Measurements from ENCODE around the gene TIAM1.
"Not testable (repeated sequence)": the region's sequence is repeated elsewhere in the genome, so short reads cannot be mapped to it uniquely, and the experiment has no call there.

Gene TIAM1

DNA sequence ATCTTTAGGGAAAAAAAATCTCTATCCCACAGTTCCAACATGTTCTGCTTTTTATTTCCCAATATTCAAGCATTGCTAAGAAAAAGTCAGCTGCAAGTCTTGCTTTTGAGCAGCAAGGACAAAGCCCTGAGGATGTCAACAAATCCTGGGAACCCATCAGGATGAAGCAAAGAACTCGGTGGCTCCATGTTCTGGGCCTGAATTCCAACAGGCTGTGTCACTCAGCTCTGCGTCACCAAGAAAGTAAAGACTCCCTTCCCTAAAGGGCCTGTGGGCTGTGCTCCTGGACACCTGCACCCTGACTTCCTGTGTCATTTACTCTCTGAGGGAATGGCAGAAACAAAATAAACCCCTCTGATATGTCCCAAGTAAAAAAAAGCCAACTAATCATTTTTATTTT is 95.5 kb downstream of the TIAM1 start:
- no peak for DNase-seq

DNA sequence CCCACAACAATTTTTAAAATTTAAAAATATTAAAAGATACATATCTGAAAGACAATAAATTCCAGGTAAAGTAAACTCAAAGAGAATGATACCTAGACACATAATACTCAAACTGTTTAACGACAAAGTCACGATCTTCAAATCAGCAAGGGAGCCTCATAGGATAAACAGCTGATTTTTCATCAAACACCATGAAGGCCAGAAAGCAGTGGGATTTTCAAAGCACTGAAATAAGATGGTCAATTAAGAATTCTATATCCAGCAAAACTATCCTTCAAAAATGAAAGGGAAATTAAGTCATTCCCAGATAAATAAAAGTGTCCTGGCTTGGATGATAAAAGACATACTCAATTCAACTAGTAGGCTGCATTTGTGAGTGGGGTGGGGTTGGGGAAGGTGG is 100.5 kb downstream of the TIAM1 start:
- no peak for DNase-seq

DNA sequence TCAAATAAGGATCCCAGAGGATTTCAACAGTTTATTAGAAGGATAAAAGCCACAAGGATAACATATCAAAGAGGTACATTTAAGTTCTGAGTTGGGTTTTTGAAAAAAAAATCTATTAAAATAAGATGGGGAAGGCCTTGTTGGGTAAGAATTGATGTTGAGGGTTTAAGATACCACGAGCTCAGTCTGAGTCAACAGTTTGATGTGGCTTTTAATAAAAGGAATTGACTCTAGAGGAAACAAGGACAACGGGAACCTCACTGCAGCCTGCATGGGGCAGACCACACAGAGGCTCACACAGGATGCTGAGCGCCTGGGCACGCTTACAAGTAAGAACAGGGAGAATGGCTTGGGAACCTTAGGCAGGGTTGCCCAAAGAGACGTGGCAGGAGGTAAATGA is 107.5 kb downstream of the TIAM1 start:
- no peak for DNase-seq

DNA sequence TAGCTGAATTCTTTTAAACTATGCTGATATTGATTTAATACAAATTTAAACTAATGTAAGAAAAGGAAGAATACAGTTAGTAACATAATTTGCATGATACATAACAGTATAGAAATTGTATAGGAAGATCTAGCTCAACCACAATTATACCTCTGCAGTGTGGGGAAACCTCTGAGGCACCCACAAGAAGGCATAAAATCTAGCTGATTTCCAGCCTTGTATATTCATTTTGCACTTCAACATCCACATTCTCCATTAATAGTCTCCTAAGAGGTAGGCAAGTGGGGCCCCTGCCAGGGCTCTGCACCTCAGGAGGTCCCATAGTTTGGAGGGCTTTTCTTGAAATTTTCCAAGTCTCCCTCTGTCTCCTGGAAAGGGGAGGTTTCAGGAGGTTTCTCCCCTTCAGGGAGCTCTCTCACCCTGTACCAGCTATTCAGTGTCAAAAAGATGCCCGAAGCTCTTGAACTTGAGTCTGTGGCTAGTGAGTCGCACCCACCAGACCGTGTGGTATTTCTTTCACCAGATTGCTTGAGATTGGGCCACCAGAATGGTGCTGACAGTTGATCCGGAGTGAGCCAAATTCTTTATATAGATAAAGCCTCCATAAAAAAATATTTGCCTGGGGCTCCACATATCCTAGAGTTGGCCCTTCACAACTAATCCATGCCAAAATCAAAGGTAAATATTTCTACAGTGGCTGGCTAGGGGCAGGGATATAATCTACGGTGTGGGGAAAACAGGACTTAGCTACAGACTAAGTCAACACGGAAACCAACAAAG is 108.2 kb downstream of the TIAM1 start:
- DNase-seq, result no peak

DNA sequence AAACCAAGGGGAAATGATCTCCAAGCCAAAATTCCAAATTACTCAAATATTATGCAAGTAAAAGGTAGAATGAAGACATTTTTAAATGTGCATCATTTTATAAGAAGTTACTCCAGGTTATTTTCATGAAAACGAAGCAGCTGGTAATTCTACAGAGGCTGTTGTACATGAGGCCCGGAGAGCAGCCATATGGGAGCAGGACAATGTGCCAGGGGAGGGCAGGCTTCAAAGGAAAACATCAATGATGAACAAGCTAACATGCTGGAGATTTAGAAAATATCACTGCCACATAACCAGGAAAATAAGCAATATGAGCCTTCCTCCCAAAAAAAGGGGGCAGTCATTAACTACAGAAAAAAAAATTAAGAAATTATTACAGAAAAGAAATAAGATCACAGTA is 109.1 kb downstream of the TIAM1 start:
- no peak for DNase-seq

DNA sequence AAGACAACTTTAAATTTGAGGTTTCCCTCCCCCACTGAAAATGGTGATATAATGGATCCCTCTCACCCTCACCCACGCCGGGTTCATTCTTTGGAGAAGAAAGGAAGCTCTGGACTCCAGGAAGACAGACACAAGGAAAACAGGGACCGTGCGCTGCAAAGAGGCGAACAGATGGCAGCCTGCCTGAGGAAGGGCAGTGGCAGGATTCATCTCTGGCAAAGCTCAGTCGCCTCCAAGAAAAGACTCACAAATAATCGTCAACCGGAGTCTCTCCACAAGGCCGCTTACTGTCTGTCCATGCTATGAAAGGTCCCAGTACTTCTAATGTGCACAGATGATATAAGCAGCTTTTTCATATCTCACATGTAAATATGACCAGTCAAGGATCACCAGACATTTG is 110.3 kb downstream of the TIAM1 start:
- no peak for DNase-seq

DNA sequence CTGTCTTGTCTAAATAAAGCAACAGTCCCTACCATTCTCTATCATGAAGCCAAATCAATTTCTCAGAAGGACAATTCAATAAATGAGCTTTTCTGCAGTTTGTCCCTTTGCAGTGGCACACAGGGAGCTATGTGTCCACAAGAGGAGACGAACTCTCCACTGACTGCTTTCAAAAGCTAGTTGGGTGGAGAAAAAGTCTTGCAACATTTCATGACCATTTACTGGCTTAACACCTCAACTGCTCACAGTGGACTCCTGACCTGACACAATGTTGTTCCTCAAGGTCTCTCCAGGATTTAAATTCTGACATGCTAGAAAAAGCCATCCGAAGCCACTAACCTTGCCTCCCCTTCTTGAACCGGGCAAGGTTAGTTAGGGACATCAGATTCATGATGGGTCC is 111.7 kb downstream of the TIAM1 start:
- no peak for DNase-seq

DNA sequence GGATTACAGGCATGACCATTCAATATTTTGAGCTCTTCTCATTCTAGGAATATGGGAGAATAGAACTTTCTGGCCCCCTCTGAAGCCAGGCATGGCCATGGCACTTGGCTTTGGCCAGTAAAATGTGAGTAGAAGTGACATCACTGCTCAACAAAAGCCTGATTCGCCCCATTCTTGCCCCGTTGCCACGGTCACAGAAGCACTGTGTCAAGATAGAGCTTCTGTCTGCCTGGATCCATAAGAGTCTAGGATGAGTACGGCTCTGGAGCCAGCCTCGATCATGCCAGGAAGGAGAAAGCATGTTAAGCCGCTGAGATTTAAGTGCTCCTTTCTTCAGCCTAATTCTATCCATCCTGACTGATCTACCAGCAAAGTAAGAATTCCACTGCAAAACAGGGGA is 113.1 kb downstream of the TIAM1 start:
- DNase-seq, result no peak

DNA sequence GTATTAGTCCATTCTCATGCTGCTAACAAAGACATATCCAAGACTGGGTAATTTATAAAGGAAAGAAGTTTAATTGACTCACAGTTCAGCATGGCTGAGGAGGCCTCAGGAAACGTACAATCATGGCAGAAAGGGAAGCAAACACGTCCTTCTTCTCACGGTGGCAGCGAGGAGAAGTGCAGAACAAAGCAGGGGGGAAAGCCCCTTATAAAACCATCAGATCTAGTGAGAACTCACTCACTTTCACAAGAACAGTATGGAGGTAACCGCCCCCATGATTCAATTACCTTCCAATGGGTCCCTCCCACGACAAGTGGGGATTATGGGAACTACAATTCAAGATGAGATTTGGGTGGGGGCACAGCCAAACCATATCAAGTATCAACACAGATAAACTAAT is 115.3 kb downstream of the TIAM1 start:
- DNase-seq, result not testable (repeated sequence)

DNA sequence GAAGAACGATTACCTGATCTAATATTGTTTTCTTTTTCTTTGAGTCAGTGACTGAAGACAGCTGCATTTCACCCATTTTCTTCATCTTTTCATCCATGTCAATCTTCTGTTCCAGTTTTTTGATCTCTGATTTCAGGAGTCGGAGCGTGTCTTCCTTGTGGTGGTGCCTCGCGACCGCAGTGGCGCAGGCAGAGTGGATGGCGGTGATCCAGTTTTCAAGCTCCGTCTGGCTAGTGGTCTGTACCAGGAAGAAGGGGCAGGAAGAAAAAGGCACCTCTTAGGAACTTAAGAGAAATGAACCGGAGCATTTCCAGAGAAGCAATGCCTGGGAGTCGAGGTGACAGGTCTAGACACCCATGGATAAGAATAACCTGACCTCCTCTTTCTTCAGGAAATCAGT is 118.3 kb downstream of the TIAM1 start:
- no peak for DNase-seq

DNA sequence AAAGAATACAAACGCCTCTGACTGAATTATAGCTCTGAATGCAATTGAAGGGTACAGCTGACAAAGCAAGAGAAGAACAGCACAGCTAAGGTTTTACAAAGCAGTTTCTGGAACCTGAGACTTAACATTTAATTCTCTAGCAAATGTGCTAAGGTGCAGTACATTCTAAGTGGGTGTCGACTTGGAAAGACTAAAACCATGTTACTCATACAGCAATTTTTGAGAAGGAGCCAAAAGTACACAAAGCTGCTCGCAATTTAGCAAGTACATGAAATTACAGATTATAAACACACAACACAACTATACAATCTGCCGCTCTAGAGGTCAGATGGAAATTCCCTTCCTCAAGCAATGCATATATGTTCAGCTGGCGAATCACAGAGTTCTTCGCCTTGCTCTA is 121.9 kb downstream of the TIAM1 start:
- DNase-seq, result no peak

DNA sequence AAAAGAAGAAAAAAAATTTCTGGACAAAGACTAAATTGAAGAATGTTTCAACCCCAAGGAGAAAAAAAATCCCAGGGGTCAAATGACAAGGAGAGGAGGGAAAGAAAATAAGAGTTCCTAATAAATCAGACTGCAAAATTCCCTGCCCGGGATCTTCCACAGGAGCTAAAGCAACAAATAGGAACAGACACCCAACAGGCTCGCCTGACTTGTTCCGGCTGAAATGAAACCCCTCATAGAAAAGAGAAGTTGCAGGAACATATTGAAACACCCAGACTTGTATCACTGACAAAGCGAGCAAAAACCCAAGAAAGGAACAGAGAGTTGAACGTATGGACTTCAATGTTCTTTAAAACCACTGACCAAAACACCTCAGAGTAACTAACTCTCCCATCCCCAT is 123.0 kb downstream of the TIAM1 start:
- no peak for DNase-seq

DNA sequence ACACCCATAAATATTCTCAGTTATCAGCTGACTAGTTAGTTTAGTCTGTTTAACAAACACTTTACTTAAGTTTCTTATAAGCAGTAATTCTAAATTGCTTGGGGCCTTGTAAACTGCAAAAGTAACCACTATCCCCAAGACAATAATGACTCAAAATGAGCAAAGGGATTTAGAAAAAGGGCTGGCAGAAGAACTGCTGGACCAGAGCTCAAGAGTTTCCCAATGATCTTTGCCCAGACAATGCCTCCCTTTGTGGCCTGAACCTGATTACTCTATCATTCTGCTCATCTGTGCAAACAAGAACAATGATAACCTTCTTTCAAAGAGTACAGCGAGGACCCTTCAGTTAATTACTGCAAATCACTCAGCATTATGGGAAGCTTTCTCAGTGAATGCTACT is 123.5 kb downstream of the TIAM1 start:
- DNase-seq, result no peak

DNA sequence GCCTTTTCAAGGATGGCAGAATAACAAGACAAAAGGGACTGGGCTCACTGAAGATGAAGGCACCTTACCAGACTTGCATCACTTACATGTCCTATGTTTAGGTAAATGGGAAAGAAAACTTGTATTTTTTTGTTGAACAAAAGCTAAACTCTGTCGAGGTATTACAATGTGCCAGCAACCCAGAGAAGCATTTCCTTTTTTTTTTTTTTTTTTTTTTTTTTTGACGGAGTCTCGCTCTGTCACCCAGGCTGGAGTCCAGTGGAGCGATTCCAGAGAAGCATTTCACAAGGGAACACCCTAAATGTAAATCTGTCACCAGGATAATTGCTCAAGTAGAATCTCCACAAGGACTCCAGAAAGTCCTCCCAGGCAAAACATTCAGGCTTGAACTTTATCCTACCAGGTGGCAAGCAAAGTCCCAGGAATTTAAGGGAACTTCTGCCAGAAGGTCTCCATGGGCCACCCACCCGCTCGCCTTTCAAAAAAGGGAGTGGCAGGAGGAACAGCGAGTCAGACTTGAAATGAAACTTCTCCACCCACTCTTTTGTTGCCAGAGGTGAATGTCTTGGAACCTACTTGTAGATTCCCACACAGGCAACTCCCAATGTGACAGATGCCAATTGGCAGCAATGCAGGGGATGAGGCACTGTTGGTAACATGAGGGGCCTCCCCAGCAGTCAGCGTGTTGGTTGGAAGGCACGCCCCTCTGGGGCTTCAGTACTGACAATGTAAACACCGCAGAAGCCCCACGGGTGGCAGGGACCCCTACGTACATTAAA is 125.0 kb downstream of the TIAM1 start:
- DNase-seq, result no peak

DNA sequence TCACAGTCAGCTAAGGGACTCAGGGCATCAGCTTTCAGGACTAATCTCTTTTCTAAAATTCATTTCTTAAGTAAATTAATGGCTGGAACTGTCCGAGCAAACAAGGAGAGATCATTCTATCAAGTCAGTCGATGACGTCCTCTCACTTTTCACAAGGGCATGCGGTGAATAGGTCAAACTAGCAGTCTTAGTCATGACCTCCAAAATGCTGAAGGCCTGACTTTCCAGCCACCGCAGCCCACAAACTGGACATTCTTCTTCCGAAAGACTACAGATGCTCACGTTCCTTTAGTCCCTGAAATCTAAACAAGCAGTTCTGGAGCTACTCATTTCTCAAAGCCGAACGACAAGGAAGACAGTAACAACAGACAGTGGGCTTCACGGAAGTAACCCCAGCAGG is 127.9 kb downstream of the TIAM1 start:
- no peak for DNase-seq

DNA sequence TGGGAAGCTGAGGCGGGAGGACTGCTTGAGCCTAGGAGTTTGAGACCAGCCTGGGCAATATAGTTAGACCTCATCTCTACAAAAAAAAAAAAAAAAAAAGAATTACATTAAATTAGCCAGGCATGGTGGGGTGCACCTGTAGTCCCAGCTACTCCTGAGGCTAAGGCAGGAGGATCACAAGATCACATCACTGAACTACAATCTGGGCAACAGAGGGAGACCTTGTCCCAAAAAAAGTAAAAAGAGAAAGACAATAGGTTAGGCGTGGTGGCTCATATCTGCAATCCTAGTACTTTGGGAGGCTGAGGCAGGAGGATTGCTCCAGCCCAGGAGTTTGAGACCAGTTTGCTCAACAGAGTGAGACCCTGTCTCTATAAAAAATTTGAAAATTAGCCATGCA is 130.3 kb downstream of the TIAM1 start:
- DNase-seq, result no peak

DNA sequence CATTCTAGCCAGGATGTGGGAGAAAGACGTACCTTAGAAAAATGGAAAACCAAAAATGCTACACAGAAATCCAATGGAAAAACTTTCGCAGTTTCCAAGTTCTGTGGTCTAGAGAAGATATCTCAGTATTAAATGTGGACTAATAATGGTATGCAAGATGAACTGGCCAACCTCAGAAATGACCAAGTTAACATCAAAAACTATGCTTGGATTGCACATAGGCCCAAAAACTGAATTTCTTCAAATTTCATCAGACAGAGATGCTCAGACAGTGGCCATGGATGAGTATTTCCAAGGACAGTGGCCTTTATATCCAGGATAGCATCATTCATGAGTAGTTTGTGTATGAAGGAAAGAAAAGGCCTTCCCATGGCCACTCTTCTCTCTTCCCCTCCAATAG is 132.2 kb downstream of the TIAM1 start:
- no peak for DNase-seq

DNA sequence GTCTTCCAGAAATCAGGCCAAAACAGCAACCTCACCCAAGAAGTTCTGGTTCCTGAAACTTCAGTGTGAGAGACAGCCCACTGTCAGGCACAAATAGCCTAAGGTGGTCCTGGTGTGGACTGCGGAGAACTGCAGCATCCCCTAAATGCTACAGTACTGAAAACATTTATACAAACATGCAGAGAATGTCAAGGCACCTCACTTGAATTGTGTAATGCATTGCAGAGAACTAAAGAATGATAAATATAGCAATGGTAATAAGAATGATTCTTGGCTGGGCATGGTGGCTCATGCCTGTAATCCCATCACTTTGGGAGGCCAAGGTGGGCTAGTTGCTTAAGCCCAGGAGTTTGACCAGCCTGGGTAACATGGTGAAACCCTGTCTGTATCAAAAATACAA is 138.6 kb downstream of the TIAM1 start:
- DNase-seq, result no peak

DNA sequence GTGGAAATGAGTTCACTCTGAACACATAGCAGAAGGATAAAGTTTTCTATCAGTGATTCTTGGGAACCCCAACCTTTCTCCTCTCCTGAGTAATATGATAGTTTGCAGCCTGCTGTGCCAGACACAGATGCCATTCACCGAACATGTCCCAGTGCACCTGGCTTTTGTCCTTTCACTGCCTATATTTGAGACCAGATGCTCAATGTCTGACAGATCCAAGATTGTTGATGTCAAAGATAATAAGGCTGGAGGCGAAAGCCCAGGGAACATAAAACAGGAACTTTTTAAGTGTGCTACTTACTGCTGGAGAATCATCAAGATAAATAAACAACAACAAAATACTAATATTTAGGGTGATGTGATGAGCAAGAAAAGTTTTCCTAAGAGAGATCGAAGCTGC is 139.3 kb downstream of the TIAM1 start:
- no peak for DNase-seq

DNA sequence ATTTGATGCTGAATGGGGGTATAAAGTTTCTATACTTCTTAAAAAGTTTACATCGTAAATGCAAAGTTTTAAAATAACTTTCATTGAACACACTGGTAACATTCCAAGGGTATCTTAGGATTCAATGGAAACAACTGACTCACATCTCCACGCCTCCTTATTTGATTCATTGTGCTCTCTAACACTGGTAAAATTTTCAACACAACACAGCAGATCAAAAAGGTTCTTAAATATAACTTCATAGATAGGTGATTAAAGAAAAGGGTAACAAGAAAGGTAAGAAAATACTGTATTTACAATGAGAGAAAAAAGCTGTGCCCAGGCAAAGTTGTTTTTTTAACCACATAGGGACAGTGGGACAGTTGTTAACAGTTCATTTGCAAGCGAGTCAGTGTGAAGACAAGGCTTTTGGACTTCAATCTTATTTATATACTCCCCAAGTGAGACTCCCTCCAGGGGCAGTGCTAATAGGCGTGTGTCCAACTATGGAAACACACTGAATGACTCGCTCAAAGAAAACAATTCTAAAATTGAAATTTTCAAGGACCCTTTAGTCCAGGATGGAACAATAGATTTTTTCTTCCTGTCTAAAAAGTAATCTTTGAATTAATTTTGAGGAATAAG is 140.5 kb downstream of the TIAM1 start:
- no peak for DNase-seq

DNA sequence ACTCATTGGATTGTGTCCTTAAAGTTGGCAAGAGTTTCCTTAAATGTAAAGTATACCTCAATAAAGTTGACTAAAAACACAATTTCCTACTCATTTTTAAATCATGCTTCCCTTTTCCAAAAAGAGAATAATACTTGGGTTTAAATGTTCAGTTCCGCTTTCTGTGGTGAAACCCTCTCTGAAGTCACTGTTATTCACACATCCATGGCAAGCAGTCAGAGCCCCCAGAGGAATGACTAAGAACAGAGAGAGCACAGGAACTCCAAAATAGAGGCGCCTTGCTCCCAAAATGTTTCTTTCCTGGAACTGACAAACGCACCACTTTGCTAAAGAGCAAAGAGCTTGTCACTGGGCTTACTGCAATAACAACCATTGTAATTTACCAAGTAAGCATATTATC is 142.5 kb downstream of the TIAM1 start:
- no peak for DNase-seq

DNA sequence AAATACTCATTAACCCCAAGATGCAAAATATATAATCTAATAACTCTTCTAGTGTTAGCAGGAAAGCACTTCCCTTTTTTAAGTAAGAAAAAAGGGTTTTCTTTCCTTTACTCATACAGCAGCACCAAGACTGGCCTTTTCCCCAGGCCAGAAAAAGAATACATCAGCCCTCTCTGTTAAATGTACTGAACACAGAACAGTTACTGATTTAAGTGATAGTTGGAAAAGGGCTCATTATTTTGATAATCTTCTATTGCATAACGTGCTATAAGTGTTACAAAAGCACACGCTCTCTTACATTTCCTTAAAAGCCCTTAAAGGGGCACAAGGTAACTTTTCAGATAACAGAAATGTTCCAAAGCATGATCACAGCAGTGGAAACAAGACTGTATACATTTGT is 142.9 kb downstream of the TIAM1 start:
- no peak for DNase-seq

DNA sequence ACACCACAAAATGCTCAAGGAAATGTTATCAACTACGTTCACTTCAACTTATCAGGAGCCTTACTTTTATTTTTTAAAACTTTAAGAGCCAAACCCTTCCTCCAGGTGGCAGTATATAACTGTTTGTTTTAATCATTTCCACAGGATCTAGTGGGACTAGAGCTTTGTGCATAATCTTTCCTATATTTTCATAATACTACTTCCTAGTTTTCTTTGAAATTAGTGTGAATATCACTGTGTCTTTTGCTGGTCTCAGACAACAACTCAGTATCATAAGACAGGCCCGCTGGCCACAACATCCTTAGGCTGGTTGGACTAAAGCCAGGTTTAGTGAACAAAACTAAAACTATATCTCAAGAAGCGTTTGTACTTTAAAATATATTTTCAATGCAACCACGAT is 145.5 kb downstream of the TIAM1 start:
- no peak for DNase-seq

DNA sequence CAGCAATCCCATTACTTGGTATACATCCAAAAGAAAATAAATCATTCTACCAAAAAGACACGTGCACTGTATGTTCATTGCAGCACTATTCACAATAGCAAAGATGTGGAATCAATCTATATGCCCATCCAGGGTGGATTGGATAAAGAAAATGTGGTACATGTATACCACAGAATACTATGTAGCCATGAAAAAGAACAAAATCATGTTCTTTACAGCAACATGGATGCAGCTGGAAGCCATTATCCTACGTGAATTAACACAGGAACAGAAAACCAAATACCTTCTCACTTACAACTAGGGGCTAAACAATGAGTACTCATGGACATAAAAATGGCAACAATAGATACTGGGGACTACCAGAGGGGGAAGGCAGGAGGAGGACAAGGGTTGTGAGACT is 147.3 kb downstream of the TIAM1 start:
- DNase-seq, result no peak
